ENCODE measurements around the gene ADCY2. TPM values are rescaled to one million over a fixed set of nuclear protein-coding genes. Genes with fewer than 3 reads are reported as not detected.

Gene ADCY2
- total RNA-seq, 1 experiment from 2014 or later: 31.3 TPM

DNA sequence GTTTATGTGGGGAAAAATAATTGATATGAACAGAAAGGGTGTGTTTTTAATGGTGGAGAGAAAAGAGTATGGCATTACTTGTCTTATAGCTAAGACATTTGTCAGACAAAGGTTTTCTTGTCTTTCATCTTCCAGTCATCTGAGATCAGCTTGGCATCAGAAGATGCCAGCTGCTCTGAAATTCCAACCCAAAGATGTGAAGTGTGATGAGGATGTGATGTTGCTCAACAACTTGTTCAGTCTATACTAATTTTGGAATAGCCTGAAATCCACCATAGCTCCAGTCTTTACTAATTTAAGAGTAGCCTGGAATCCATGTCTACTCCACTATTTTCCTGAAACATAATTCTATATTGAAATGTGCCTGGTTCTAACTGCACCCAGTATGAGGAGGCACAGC lies 272.7 kb downstream of the ADCY2 start:
- Histone ChIP-seq H2BK120ac (ENCODE audit: low read depth, low read length, poor library complexity, severe bottlenecking) (no peak overlapping the region), H3K9ac (ENCODE audit: extremely low read depth, insufficient read length, low read length) (no peak overlapping the region), H3T11ph (ENCODE audit: low read length) (no peak overlapping the region), H4K91ac (ENCODE audit: insufficient read length, low read depth, low read length) (no peak overlapping the region), H3K4me2 (ENCODE audit: insufficient read depth, insufficient read length, low read length) (no peak overlapping the region), H3K4ac (ENCODE audit: low read depth, low read length) (no peak overlapping the region), H3K27ac (ENCODE audit: insufficient read length, low read depth, low read length) (no peak overlapping the region), H3K23me2 (ENCODE audit: insufficient read length, low read depth, low read length, poor library complexity, severe bottlenecking) (no peaks in the 10 kb centered on the region), H3K23ac (ENCODE audit: insufficient read length, low read depth, low read length) (no peak overlapping the region), H2BK15ac (ENCODE audit: low read depth, low read length) (no peak overlapping the region), H3K14ac (ENCODE audit: insufficient read depth, low read length) (no peak overlapping the region), H2BK20ac (ENCODE audit: low read depth, low read length, poor library complexity, severe bottlenecking) (no peak overlapping the region), H2AFZ (ENCODE audit: low read length) (no peak overlapping the region), H4K5ac (ENCODE audit: insufficient read length, low read depth, low read length) (no peak overlapping the region), H3K18ac (ENCODE audit: insufficient read length, low read depth, low read length) (no peak overlapping the region), H2BK5ac (ENCODE audit: insufficient read length, low read length) (no peak overlapping the region), H3K27me3 (ENCODE audit: insufficient read depth, low read length) (no peaks in the 10 kb centered on the region), H3K9me3 (ENCODE audit: control insufficient read depth, low read depth, low read length) (no peaks in the 10 kb centered on the region), H4K8ac (replicated peaks; ENCODE audit: insufficient read length, low read depth, low read length) (no peak overlapping the region), H3K56ac (ENCODE audit: insufficient read length, low read depth, low read length) (no peak overlapping the region), H2BK12ac (ENCODE audit: insufficient read length, low read depth, low read length) (no peak overlapping the region), H4K20me1 (ENCODE audit: control insufficient read depth, insufficient read depth, insufficient read length) (no peaks in the 10 kb centered on the region), H2AK5ac (ENCODE audit: insufficient read length, low read length) (no peak overlapping the region), H3K79me1 (ENCODE audit: insufficient read depth, low read depth, low read length, poor library complexity, severe bottlenecking) (no peaks in the 10 kb centered on the region), H3K79me2 (ENCODE audit: insufficient read depth, low read length) (no peaks in the 10 kb centered on the region), H3K4me1 (ENCODE audit: insufficient read depth, low read length) (peaks cover 7% of the 10 kb centered on the region; the same call in 1 of the 2 replicates)
- Mint-ChIP-seq H3K27me3 (ENCODE audit: low read depth) (no peaks in the 10 kb centered on the region), H3K4me1 (peaks cover 17 to 30% of the 10 kb centered on the region in 2 experiments), H3K4me3 (no peak overlapping the region), H3K36me3 (ENCODE audit: insufficient read depth in 1 of 3, low read depth in 3 of 3) (peaks cover 8 to 26% (median 18%) of the 10 kb centered on the region in 3 experiments; a peak in 6 of 7 replicates), H3K9me3 (peaks cover 2 to 7% of the 10 kb centered on the region in 2 experiments; a peak in 4 of 5 replicates), H3K27ac (no peak overlapping the region)
- TF ChIP-seq, protein P1, sequence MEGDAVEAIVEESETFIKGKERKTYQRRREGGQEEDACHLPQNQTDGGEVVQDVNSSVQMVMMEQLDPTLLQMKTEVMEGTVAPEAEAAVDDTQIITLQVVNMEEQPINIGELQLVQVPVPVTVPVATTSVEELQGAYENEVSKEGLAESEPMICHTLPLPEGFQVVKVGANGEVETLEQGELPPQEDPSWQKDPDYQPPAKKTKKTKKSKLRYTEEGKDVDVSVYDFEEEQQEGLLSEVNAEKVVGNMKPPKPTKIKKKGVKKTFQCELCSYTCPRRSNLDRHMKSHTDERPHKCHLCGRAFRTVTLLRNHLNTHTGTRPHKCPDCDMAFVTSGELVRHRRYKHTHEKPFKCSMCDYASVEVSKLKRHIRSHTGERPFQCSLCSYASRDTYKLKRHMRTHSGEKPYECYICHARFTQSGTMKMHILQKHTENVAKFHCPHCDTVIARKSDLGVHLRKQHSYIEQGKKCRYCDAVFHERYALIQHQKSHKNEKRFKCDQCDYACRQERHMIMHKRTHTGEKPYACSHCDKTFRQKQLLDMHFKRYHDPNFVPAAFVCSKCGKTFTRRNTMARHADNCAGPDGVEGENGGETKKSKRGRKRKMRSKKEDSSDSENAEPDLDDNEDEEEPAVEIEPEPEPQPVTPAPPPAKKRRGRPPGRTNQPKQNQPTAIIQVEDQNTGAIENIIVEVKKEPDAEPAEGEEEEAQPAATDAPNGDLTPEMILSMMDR (conservative IDR thresholded peaks at IDR 0.05): no peak
- DNase-seq: no peak

Data from H9 (cell line).